ENCODE data around the gene AACS.

- TF ChIP-seq RAD21 (IDR thresholded peaks at IDR 0.05; ENCODE audit: low read length): no peak
- TF ChIP-seq CTCF (conservative IDR thresholded peaks at IDR 0.05; ENCODE audit: low read depth, low read length): no peak
- TF ChIP-seq RFX5 (IDR thresholded peaks at IDR 0.05; ENCODE audit: low read depth, low read length): no peak
- TF ChIP-seq POLR2A (IDR thresholded peaks at IDR 0.05; ENCODE audit: low read depth, low read length): no peak
- TF ChIP-seq ELK1 (IDR thresholded peaks at IDR 0.05; ENCODE audit: borderline replicate concordance, low read depth, low read length): no peak
- no peak for TF ChIP-seq MXI1 (IDR thresholded peaks at IDR 0.05; ENCODE audit: borderline replicate concordance, low read depth, low read length)
- TF ChIP-seq CHD1 (IDR thresholded peaks at IDR 0.05; ENCODE audit: low read depth, low read length): no peak
- TF ChIP-seq SMC3 (IDR thresholded peaks at IDR 0.05; ENCODE audit: low read depth, low read length): no peak
- TF ChIP-seq MAZ (IDR thresholded peaks at IDR 0.05; ENCODE audit: borderline replicate concordance, low read depth, low read length): no peak
- TF ChIP-seq USF2 (IDR thresholded peaks at IDR 0.05; ENCODE audit: low read depth, low read length): no peak
These were observed 90.1 kb downstream of the AACS start for GRCh38 chr12:125155366-125155765.
